ENCODE data around the gene PTDSS2. TPM values are rescaled to one million over a fixed set of nuclear protein-coding genes. Genes with fewer than 3 reads are reported as not detected.

PTDSS2 gene
- total and polyA plus RNA-seq, 2 of the 4 experiments (the other 2 are of a cell fraction), result 23.5 to 26.6 TPM

DNA sequence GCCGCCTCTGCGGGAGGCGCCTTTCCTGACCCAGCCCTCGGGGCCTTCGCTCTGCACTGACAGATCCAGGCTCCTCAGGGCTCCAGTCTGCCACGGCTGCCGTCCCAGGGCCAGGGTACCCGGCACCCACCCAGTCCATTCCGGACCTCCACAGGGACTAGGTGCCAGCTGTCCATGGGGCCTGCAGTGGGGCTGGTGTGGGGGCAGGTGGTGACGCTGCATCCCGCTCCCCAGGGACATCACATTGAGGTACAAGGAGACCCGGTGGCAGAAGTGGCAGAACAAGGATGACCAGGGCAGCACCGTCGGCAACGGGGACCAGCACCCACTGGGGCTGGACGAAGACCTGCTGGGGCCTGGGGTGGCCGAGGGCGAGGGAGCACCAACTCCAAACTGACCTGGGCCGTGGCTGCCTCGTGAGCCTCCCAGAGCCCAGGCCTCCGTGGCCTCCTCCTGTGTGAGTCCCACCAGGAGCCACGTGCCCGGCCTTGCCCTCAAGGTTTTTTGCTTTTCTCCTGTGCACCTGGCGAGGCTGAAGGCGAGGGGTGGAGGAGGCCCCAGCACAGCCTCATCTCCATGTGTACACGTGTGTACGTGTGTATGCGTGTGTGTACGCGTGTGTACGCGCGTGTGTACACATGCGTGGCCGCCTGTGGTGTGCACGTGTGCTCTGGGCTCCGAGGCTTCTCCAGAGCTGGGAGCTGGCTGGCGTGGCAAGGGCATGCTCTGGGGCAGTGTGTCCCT lies 40.3 kb downstream of the PTDSS2 start:
- DNase-seq, result no peak

More for the DNA sequence above, 40.3 kb downstream of the PTDSS2 start:
- H3K56ac ChIP-seq (ENCODE audit: extremely low read depth, insufficient read depth, low read length), result no peak overlapping the region
- H3K27ac ChIP-seq (ENCODE audit: insufficient read depth, low read length), result no peak overlapping the region
- H2BK15ac ChIP-seq (ENCODE audit: low read depth, low read length), result no peak overlapping the region
- H3K27me3 ChIP-seq (ENCODE audit: control insufficient read depth, insufficient read depth, low read length), result no peaks in the 10 kb centered on the region
- ChIA-PET CTCF (no interaction called here), POLR2A (ENCODE audit: unreplicated experiment) (no interaction called here)
- H4K91ac ChIP-seq (ENCODE audit: insufficient read depth, low read depth, low read length), result no peak overlapping the region
- H2AK5ac ChIP-seq (ENCODE audit: low read depth, low read length), result no peak overlapping the region; the same call in 1 of the 2 replicates
- WGBS, 2 experiments (ENCODE audit: extremely low coverage in 2 of 2, insufficient read length in 1 of 2), result 98% methylated on average over 25 of the region's 38 CpGs; no CpG with 5 or more reads in 1 of the 2 experiments
- H3K23ac ChIP-seq (ENCODE audit: low read depth, low read length), result no peak overlapping the region
- no peak overlapping the region for H3K4ac ChIP-seq (ENCODE audit: low read depth, low read length)
- dilution Hi-C loops (cut with HindIII; ENCODE audit: low sequenced_read_pairs, unreplicated experiment), result no loop called here
- in situ Hi-C loops (cut with MboI; ENCODE audit: low sequenced_read_pairs), result no loop called here
- H3K4me2 ChIP-seq (ENCODE audit: low read depth, low read length), result no peak overlapping the region
- H2BK120ac ChIP-seq (ENCODE audit: low read depth, low read length), result no peak overlapping the region
- H2AFZ ChIP-seq (replicated peaks; ENCODE audit: low read length, poor library complexity), result no peak overlapping the region
- no peak overlapping the region for H3K14ac ChIP-seq (replicated peaks; ENCODE audit: low read depth, low read length)
- H3K79me1 ChIP-seq (ENCODE audit: low read depth in 1 of 2, low read length in 2 of 2), result peaks cover 0 to 13% of the 10 kb centered on the region in 2 experiments; a peak in 2 of 4 replicates
- H2BK20ac ChIP-seq (ENCODE audit: low read depth, low read length), result no peak overlapping the region
- no peak overlapping the region for H4K5ac ChIP-seq (ENCODE audit: low read depth, low read length)
- no peak overlapping the region for H4K8ac ChIP-seq (ENCODE audit: low read depth in 2 of 2, low read length in 2 of 2)
- H3K4me3 ChIP-seq (ENCODE audit: insufficient read depth, low read depth, low read length), result no peak overlapping the region
- H3K18ac ChIP-seq (ENCODE audit: low read depth, low read length), result no peak overlapping the region
- H3K9me1 ChIP-seq (ENCODE audit: insufficient read depth, low read length), result no peaks in the 10 kb centered on the region
- no peak overlapping the region for H3K9ac ChIP-seq (ENCODE audit: low read depth, low read length)
- no peaks in the 10 kb centered on the region for H3K9me3 ChIP-seq (ENCODE audit: control insufficient read depth, insufficient read depth, low read length)
- no TSS peak for BruUV-seq (replicated peaks)
- H2BK5ac ChIP-seq (ENCODE audit: low read depth, low read length, poor library complexity, severe bottlenecking), result no peak overlapping the region
- H3K4me1 ChIP-seq (ENCODE audit: control insufficient read depth, insufficient read depth, low read length), result no peaks in the 10 kb centered on the region
- intact Hi-C loops (cut with micrococcal nuclease), result no loop called here
- H4K20me1 ChIP-seq (ENCODE audit: insufficient read depth, low read length), result peaks cover 3% of the 10 kb centered on the region
- TF ChIP-seq, protein P1, sequence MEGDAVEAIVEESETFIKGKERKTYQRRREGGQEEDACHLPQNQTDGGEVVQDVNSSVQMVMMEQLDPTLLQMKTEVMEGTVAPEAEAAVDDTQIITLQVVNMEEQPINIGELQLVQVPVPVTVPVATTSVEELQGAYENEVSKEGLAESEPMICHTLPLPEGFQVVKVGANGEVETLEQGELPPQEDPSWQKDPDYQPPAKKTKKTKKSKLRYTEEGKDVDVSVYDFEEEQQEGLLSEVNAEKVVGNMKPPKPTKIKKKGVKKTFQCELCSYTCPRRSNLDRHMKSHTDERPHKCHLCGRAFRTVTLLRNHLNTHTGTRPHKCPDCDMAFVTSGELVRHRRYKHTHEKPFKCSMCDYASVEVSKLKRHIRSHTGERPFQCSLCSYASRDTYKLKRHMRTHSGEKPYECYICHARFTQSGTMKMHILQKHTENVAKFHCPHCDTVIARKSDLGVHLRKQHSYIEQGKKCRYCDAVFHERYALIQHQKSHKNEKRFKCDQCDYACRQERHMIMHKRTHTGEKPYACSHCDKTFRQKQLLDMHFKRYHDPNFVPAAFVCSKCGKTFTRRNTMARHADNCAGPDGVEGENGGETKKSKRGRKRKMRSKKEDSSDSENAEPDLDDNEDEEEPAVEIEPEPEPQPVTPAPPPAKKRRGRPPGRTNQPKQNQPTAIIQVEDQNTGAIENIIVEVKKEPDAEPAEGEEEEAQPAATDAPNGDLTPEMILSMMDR (conservative IDR thresholded peaks at IDR 0.05; ENCODE audit: low read depth, low read length), result no peak
- TF ChIP-seq POLR2A (IDR thresholded peaks at IDR 0.05; ENCODE audit: low read depth, low read length), result no peak
- TF ChIP-seq MXI1 (IDR thresholded peaks at IDR 0.05; ENCODE audit: borderline replicate concordance, low read depth, low read length), result no peak
- no peak for TF ChIP-seq RFX5 (IDR thresholded peaks at IDR 0.05; ENCODE audit: low read depth, low read length)
- no peak for TF ChIP-seq RAD21 (IDR thresholded peaks at IDR 0.05; ENCODE audit: low read length)
- TF ChIP-seq MAFK (IDR thresholded peaks at IDR 0.05; ENCODE audit: low read depth, low read length), result no peak
- no peak for TF ChIP-seq BHLHE40 (IDR thresholded peaks at IDR 0.05; ENCODE audit: low read depth, low read length)
- no peak for TF ChIP-seq NFE2L2 (IDR thresholded peaks at IDR 0.05; ENCODE audit: low read depth, low read length)
- TF ChIP-seq CEBPB (IDR thresholded peaks at IDR 0.05; ENCODE audit: low read depth, low read length), result no peak
- no peak for TF ChIP-seq ELK1 (IDR thresholded peaks at IDR 0.05; ENCODE audit: borderline replicate concordance, low read depth, low read length)
- TF ChIP-seq CHD1 (IDR thresholded peaks at IDR 0.05; ENCODE audit: low read depth, low read length), result no peak
- TF ChIP-seq RCOR1 (IDR thresholded peaks at IDR 0.05; ENCODE audit: insufficient replicate concordance, low read length), result no peak
- H3K36me3 ChIP-seq (ENCODE audit: control insufficient read depth, insufficient read depth, low read length), result peaks cover 35% of the 10 kb centered on the region
- no peak for ATAC-seq (ENCODE audit: low read depth)
- no peak overlapping the region for H2AK9ac ChIP-seq (replicated peaks; ENCODE audit: low read depth, low read length, poor library complexity)
